BLaER1 (cell line): ENCODE measurements around the gene RIC3.

Experiments used
- H3K27ac ChIP-seq: shearing (Covaris generic); formaldehyde crosslinking; 2 replicates; pipeline ENCODE4 v1.8.1; 2022
- H3K27me3 ChIP-seq: shearing (Covaris generic); formaldehyde crosslinking; 2 replicates; pipeline ENCODE4 v1.8.1; 2022
- H3K36me3 ChIP-seq: shearing (Covaris generic); formaldehyde crosslinking; 2 replicates; pipeline ENCODE4 v1.8.1; 2022
- H3K4me1 ChIP-seq: shearing (Covaris generic); formaldehyde crosslinking; 2 replicates; pipeline ENCODE4 v1.8.1; 2022
- H3K4me2 ChIP-seq: shearing (Covaris generic); formaldehyde crosslinking; 2 replicates; pipeline ENCODE4 v1.8.1; 2022
- H3K4me3 ChIP-seq: shearing (Covaris generic); formaldehyde crosslinking; 2 replicates; pipeline ENCODE4 v1.8.1; 2022
- H3K9ac ChIP-seq: shearing (Covaris generic); formaldehyde crosslinking; 2 replicates; pipeline ENCODE4 v1.8.1; 2022
- H3K9me3 ChIP-seq: shearing (Covaris generic); formaldehyde crosslinking; 2 replicates; pipeline ENCODE4 v1.8.1; 2022
- H4K20me1 ChIP-seq: shearing (Covaris generic); formaldehyde crosslinking; 2 replicates; pipeline ENCODE4 v1.8.1; 2022
- Cebpa-rat ChIP-seq: shearing (Covaris generic); IDR thresholded peaks from 2 replicates; pipeline ENCODE4 v1.8.1; 2022

The RIC3 gene

DNA sequence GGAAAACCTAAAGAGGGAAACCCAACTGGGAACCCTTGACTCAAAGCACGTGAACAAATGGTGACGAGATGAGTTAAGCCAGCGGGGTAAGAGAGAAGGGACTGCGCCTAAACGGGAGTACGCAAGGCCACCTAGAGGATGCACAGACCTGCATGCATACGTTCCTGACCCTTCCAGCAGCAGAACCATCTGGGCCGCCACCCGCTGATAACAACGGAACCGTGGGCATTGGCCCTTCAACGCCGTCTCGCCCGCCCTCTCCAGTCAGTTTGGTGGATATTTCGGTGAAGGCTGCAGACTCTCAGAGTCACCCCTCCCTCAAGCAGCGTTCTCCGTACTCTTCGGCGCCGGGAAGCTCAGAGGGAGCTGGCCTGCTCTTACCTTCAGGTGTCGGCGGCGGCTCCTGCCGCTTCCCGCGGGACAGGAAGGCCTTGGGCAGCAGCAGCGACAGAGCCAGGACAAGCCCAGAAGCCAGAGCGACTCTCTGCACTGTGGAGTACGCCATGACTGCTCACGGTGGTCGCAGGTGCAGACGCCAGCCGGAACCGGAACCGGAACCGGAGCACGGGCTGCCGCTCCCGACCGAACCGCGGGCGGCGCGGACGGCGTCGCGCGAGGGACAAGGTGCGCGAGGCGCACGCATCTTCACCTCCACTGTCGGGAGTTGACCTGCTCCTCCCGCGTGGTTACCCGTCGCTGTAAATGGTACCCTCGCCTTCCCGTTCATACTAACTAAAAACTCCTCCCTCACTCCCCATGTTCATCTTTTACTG is at the start of gene RIC3:
Gene RIC3, minus strand, starts transcription at position 541 of the 773 bp plus-strand sequence. Its CDS starts 36 bp downstream, at position 505.
- no peak for TF ChIP-seq Cebpa-rat
- H3K9me3 ChIP-seq, result no peaks in the 10 kb centered on the region
- H3K4me1 ChIP-seq, result no peaks in the 10 kb centered on the region
- H3K36me3 ChIP-seq, result no peaks in the 10 kb centered on the region
- H3K4me2 ChIP-seq, result no peak within 1 kb of the TSS
- H3K27me3 ChIP-seq, result no peaks in the 10 kb centered on the region
- no peaks in the 10 kb centered on the region for H4K20me1 ChIP-seq
- no peak within 1 kb of the TSS for H3K9ac ChIP-seq
- H3K27ac ChIP-seq, result no peak within 1 kb of the TSS
- no peak within 1 kb of the TSS for H3K4me3 ChIP-seq

DNA sequence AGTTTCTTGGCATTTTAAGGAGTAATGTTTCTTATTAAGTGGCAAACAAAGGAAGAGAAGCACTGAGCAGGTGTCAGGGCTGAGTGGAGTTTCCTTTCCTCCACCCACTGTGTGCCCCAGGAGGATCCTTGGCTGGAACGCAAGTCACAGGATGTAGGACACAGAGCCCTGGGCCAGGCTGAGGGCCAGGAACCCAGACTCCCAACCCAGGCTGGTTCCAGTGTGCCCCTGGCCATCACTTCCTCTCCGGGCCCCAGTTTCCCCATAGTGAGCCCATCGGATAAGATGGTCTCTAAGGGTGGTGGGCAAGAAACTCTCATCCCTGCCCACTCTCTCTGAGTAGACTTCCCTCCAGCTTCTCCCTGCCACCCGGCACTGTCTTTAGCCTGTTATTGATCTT is 49.6 kb upstream of the RIC3 start:
- H3K4me1 ChIP-seq, result peaks cover 28% of the 10 kb centered on the region
- no peaks in the 10 kb centered on the region for H3K9me3 ChIP-seq
- peak overlapping the region; percentile 78 for H3K4me2 ChIP-seq
- TF ChIP-seq Cebpa-rat, result no peak
- no peaks in the 10 kb centered on the region for H3K36me3 ChIP-seq
- peaks cover 17% of the 10 kb centered on the region for H3K27me3 ChIP-seq
- peak overlapping the region; percentile 50 for H3K27ac ChIP-seq
- no peaks in the 10 kb centered on the region; the same call in 1 of the 2 replicates for H4K20me1 ChIP-seq
- H3K4me3 ChIP-seq, result 0 out of 2 replicates have a peak overlapping the region, but pooled peaks have one; percentile 2
- H3K9ac ChIP-seq, result 0 out of 2 replicates have a peak overlapping the region, but pooled peaks have one; percentile 18

GRCh38 chr11:8217926-8218325 is 49.1 kb upstream of the RIC3 start:
- H3K9ac ChIP-seq, result 0 out of 2 replicates have a peak overlapping the region, but pooled peaks have one; percentile 18
- H3K9me3 ChIP-seq, result no peaks in the 10 kb centered on the region
- H3K27ac ChIP-seq, result peak overlapping the region; percentile 50
- peaks cover 23% of the 10 kb centered on the region for H3K4me1 ChIP-seq
- peak overlapping the region; percentile 78 for H3K4me2 ChIP-seq
- H4K20me1 ChIP-seq, result no peaks in the 10 kb centered on the region; the same call in 1 of the 2 replicates
- H3K27me3 ChIP-seq, result peaks cover 17% of the 10 kb centered on the region
- H3K4me3 ChIP-seq, result 0 out of 2 replicates have a peak overlapping the region, but pooled peaks have one; percentile 2
- H3K36me3 ChIP-seq, result no peaks in the 10 kb centered on the region
- TF ChIP-seq Cebpa-rat, result no peak

DNA sequence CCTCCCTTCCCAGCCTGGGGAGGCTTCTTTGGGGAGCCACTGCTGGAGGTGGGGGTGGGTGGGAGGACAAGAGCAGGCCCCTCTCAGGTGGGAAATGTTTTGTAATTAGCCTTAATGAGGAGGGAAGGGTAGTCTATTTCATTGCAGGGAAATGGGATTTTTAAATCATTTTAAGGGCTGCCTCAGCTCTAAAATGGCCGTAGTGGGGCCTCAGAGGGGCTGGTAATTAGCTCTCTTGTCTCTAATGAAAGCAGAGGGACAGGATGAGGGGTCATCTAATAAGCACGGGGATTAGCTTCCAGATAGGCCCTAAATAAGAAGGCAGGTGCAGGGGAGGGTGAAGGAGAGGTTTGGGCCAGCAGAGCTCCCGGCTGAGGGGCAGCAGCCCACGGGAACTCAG is 48.3 kb upstream of the RIC3 start:
- Histone ChIP-seq H3K9ac (no peak overlapping the region), H3K27me3 (peaks cover 17% of the 10 kb centered on the region), H3K4me2 (no peak overlapping the region), H3K36me3 (no peaks in the 10 kb centered on the region), H3K27ac (no peak overlapping the region), H3K9me3 (no peaks in the 10 kb centered on the region), H3K4me3 (no peak overlapping the region), H4K20me1 (no peaks in the 10 kb centered on the region), H3K4me1 (peaks cover 17% of the 10 kb centered on the region)
- TF ChIP-seq Cebpa-rat, result no peak

DNA sequence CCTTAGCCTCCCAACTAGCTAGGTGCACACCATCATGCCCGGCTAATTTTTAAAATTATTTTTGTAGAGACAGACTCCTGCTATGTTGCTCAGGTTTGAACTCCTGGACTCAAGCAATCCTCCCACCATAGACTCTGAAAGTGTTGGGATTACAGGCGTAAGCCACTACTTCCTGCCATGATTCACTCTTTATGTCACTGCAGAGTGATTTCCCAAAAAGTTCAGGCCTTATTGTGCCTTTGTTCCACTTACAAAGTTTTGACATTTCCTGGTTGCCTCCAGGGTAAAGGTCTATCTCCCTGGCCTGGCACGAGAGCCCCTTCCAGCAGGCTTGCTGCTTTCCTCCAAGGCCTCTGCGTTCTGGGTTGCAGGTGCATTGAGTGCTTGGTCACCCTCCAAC is 44.6 kb upstream of the RIC3 start:
- H4K20me1 ChIP-seq, result no peaks in the 10 kb centered on the region
- no peak overlapping the region for H3K9ac ChIP-seq
- no peaks in the 10 kb centered on the region for H3K36me3 ChIP-seq
- no peak for TF ChIP-seq Cebpa-rat
- peaks cover 9% of the 10 kb centered on the region for H3K4me1 ChIP-seq
- H3K4me3 ChIP-seq, result no peak overlapping the region
- H3K4me2 ChIP-seq, result no peak overlapping the region
- H3K9me3 ChIP-seq, result no peaks in the 10 kb centered on the region
- no peaks in the 10 kb centered on the region for H3K27me3 ChIP-seq
- no peak overlapping the region for H3K27ac ChIP-seq

DNA sequence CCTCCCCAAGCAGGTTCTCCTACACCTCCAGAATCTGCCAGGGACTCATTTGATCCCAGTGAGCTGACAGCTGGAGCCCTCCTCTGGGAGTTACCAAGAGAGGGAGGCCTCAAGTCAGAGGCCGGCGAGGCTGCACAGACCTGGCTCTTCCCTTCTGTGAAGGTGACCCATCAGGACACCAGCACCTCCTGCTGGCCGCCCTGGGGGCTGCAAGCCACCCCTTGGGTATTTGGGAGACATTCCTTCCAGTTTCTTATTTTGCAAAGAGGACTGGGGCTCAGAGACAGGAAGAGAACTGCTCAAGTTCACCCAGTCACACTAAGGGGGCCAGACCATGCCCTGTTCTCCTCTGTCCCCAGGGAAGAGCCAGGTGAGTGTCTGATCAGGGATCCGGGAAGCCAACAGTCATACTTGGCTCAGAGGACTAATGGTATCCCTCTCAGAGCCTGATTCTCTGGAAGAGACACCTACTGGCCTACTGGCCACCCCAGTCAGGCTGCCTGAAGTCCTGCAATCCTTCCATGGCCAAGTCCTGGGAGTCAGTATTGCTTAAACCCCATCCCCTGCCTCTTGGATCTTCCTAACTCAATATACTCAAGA is 40.5 kb upstream of the RIC3 start:
- Histone ChIP-seq H3K4me2 (no peak overlapping the region), H3K36me3 (no peaks in the 10 kb centered on the region)
- TF ChIP-seq Cebpa-rat, result no peak

DNA sequence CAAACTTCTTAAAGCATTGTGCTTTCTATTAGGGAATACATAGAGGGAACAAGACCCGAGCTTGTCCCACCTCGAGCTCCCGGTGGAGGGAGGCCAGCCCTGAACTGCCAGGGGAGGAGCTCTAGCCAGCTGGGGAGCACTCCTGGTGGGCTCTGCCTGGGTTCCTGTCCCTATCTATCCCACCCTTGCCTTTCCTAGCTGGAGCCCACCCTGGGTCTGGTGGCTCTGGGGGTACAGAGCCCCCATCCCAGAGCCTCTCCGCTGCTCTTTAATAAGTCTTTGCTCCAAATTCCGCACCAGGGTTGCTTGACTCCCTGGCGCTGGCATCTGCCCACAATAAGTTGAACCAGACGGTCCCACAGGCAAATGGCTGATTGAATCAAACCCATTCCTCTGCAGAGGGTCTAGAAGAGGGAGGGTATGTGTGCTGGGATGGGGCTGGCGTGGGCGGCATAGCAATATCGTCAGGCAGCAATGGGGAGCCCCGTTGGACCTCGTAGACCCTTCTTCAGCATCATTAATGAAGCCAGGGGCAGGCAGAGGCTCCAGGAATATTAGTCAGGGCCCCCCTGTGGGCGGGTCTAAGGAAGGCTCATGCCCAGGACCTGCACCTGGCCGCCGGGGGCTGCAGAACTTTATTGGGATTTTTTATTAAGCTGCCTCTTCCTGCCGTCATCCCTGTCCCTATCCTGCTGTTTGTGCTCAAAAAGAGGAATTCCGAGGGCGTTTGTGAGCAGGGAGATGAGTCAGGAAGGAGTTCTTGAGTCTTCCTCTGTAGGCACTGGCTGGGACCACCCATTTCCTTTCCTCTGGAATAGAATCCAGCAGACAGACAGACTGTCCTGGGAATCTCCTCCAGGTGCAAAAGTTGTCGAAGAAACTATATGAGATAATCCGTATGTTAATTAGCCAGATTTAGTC is 38.5 kb upstream of the RIC3 start:
- Histone ChIP-seq H3K9me3 (no peaks in the 10 kb centered on the region), H3K9ac (peak overlapping the region; percentile 68)
- TF ChIP-seq Cebpa-rat, result no peak

More for the DNA sequence above, 40.5 kb upstream of the RIC3 start:
- no peaks in the 10 kb centered on the region for H4K20me1 ChIP-seq
- peaks cover 27% of the 10 kb centered on the region for H3K4me1 ChIP-seq
- H3K27me3 ChIP-seq, result no peaks in the 10 kb centered on the region
- no peak overlapping the region for H3K4me3 ChIP-seq
- no peak overlapping the region for H3K27ac ChIP-seq
- no peaks in the 10 kb centered on the region for H3K9me3 ChIP-seq
- H3K9ac ChIP-seq, result no peak overlapping the region

GRCh38 chr11:8206251-8207079 is 37.6 kb upstream of the RIC3 start:
- Histone ChIP-seq H3K27ac (peak overlapping the region; percentile 82), H3K9me3 (no peaks in the 10 kb centered on the region)

More for the DNA sequence above, 38.5 kb upstream of the RIC3 start:
- Histone ChIP-seq H4K20me1 (no peaks in the 10 kb centered on the region), H3K27me3 (no peaks in the 10 kb centered on the region), H3K4me2 (peak overlapping the region; percentile 79), H3K4me3 (no peak overlapping the region), H3K4me1 (peaks cover 43% of the 10 kb centered on the region), H3K27ac (peak overlapping the region; percentile 82), H3K36me3 (no peaks in the 10 kb centered on the region)

DNA sequence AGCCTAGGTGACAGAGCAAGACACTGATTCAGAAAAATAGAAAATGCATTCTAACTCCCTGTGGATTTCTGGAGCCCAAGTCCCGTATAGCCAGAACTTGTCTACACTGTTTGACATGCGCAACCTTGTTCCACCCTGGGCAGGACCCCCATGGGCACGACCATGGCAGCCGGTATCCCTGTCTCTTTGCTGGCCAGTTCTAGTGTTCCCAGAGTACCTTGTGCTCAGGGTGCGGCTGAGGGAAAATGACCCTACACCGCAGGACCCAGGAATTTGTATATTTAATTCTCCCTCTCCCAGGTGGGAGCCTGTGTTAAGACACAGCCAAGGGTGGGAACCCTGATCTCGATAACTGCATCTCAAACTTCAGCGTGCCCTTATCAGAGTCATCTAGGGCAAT is 36.7 kb upstream of the RIC3 start:
- H3K4me1 ChIP-seq, result peaks cover 54% of the 10 kb centered on the region
- no peak overlapping the region for H3K9ac ChIP-seq
- TF ChIP-seq Cebpa-rat, result no peak
- H4K20me1 ChIP-seq, result no peaks in the 10 kb centered on the region
- H3K36me3 ChIP-seq, result no peaks in the 10 kb centered on the region
- H3K27ac ChIP-seq, result peak overlapping the region; percentile 82; the same call in 1 of the 2 replicates
- no peaks in the 10 kb centered on the region for H3K9me3 ChIP-seq
- H3K4me3 ChIP-seq, result no peak overlapping the region
- H3K27me3 ChIP-seq, result no peaks in the 10 kb centered on the region
- peak overlapping the region; percentile 79 for H3K4me2 ChIP-seq

More at GRCh38 chr11:8206251-8207079, 37.6 kb upstream of the RIC3 start:
- no peak overlapping the region for H3K4me3 ChIP-seq
- H3K36me3 ChIP-seq, result no peaks in the 10 kb centered on the region
- no peaks in the 10 kb centered on the region for H3K27me3 ChIP-seq
- H3K4me2 ChIP-seq, result peak overlapping the region; percentile 79
- peak overlapping the region; percentile 68 for H3K9ac ChIP-seq
- no peak for TF ChIP-seq Cebpa-rat
- peaks cover 52% of the 10 kb centered on the region for H3K4me1 ChIP-seq
- no peaks in the 10 kb centered on the region for H4K20me1 ChIP-seq
